Putamen (tissue), 1 donor: ENCODE measurements around the gene HCN2.

Source experiments
- DNase-seq: peaks from one replicate; pipeline ENCODE4 v3.0.0-alpha.2; 2016; ENCODE audit warnings: low spot score

Gene HCN2

GRCh38 chr19:571566-571974, 18.1 kb upstream of the HCN2 start:
- no peak for DNase-seq

- peak; percentile 97 for DNase-seq
Measured at GRCh38 chr19:572140-572742, 17.4 kb upstream of the HCN2 start, which contains the start of gene BSG. Gene BSG, plus strand, starts transcription at chr19:572596. Its CDS starts 39 bp downstream, at chr19:572635.

- no peak for DNase-seq
Measured at GRCh38 chr19:572743-573518, 16.8 kb upstream of the HCN2 start.

- DNase-seq = no peak
Measured at GRCh38 chr19:573519-573825, 16.2 kb upstream of the HCN2 start.

- DNase-seq = no peak
Measured at GRCh38 chr19:574658-575526, 14.8 kb upstream of the HCN2 start.

- DNase-seq = no peak
Measured at GRCh38 chr19:575527-576506, 13.9 kb upstream of the HCN2 start.

GRCh38 chr19:576768-577438, 12.8 kb upstream of the HCN2 start:
- DNase-seq = no peak

- DNase-seq = no peak
Measured at GRCh38 chr19:577439-578392, 12.0 kb upstream of the HCN2 start.

- no peak for DNase-seq
Measured at GRCh38 chr19:579111-579841, 10.4 kb upstream of the HCN2 start.

GRCh38 chr19:579842-580155, 9.9 kb upstream of the HCN2 start:
- DNase-seq = no peak

GRCh38 chr19:580274-580835, 9.3 kb upstream of the HCN2 start:
- no peak for DNase-seq

- DNase-seq = no peak
Measured at GRCh38 chr19:581399-582111, 8.1 kb upstream of the HCN2 start.

- DNase-seq = no peak
Measured at GRCh38 chr19:582497-583197, 7.0 kb upstream of the HCN2 start.

- no peak for DNase-seq
Measured at GRCh38 chr19:583198-583967, 6.3 kb upstream of the HCN2 start.

- no peak for DNase-seq
Measured at GRCh38 chr19:583968-584239, 5.8 kb upstream of the HCN2 start.

- DNase-seq = no peak
Measured at GRCh38 chr19:584240-585001, 5.3 kb upstream of the HCN2 start.
